DOHH2 (cell line): Measurements from ENCODE around the gene HES6.

ENCODE experiments used
- H3F3A ChIP-seq: fragments of 200-600 bp; sonication (generic), shearing (Covaris generic); 2 replicates; pipeline ENCODE4 v1.6.0; 2016; ENCODE audit warnings: antibody characterized with exemption, mild to moderate bottlenecking; ENCODE audit not compliant: control insufficient read depth, insufficient read depth
- H3K27ac ChIP-seq: fragments of 200-600 bp; sonication (generic); 2 replicates; pipeline ENCODE4 v1.5.1; 2014; ENCODE audit warnings: low read depth, mild to moderate bottlenecking, low read length, moderate library complexity
- H3K27me3 ChIP-seq: fragments of 200-600 bp; sonication (generic); 2 replicates; pipeline ENCODE4 v1.6.1; 2014; ENCODE audit warnings: mild to moderate bottlenecking, low read length, mixed read lengths; ENCODE audit not compliant: control insufficient read depth
- H3K36me3 ChIP-seq: fragments of 200-600 bp; sonication (generic); 2 replicates; pipeline ENCODE4 v1.6.1; 2014; ENCODE audit warnings: mild to moderate bottlenecking, low read length, moderate library complexity, mixed read lengths; ENCODE audit not compliant: control insufficient read depth
- H3K4me1 ChIP-seq: fragments of 200-600 bp; sonication (generic); 2 replicates; pipeline ENCODE4 v1.6.1; 2014; ENCODE audit warnings: mild to moderate bottlenecking, low read length, mixed read lengths; ENCODE audit not compliant: control insufficient read depth
- H3K4me2 ChIP-seq: fragments of 200-600 bp; sonication (generic); 2 replicates; pipeline ENCODE4 v1.6.0; 2014; ENCODE audit warnings: mild to moderate bottlenecking, low read length, moderate library complexity
- H3K4me3 ChIP-seq: fragments of 200-600 bp; sonication (generic); 2 replicates; pipeline ENCODE4 v1.5.1; 2014; ENCODE audit warnings: mild to moderate bottlenecking, low read length, mixed read lengths
- H3K79me2 ChIP-seq: fragments of 200-600 bp; sonication (generic); 2 replicates; pipeline ENCODE4 v1.6.1; 2014; ENCODE audit warnings: mild to moderate bottlenecking, low read length, mixed read lengths; ENCODE audit not compliant: control insufficient read depth
- H3K9me2 ChIP-seq: fragments of 200-600 bp; sonication (generic); replicated peaks from 2 replicates; pipeline ENCODE4 v1.6.1; 2014; ENCODE audit warnings: mild to moderate bottlenecking, low read length, mixed read lengths; ENCODE audit not compliant: control insufficient read depth
- H3K9me3 ChIP-seq: fragments of 200-600 bp; sonication (generic); 2 replicates; pipeline ENCODE4 v1.6.1; 2014; ENCODE audit warnings: antibody characterized with exemption, low read length, mixed read lengths; ENCODE audit not compliant: control insufficient read depth, insufficient read depth
- H4K20me1 ChIP-seq: fragments of 200-600 bp; sonication (generic); 2 replicates; pipeline ENCODE4 v1.6.0; 2014; ENCODE audit warnings: low read depth, mild to moderate bottlenecking, antibody characterized with exemption, low read length, moderate library complexity; ENCODE audit not compliant: control insufficient read depth, insufficient read depth
- CTCF ChIP-seq: fragments of 200-600 bp; sonication (generic); IDR thresholded peaks from one replicate; pipeline ENCODE4 v1.5.1; 2014; ENCODE audit warnings: antibody characterized with exemption, mild to moderate bottlenecking, low read depth, low read length; ENCODE audit not compliant: poor library complexity, severe bottlenecking
- EZH2phosphoT487 ChIP-seq: fragments of 200-600 bp; sonication (generic); IDR thresholded peaks from 2 replicates; pipeline ENCODE4 v1.6.1; 2017; ENCODE audit warnings: borderline replicate concordance, mild to moderate bottlenecking, antibody characterized with exemption, low read length, moderate library complexity, mixed read lengths

Gene HES6

GRCh38 chr2:238202326-238203093 lies 37.3 kb downstream of the HES6 start:
- Histone ChIP-seq H3K27ac (peak overlapping the region; percentile 45), H3K9me3 (no peaks in the 10 kb centered on the region), H3K4me3 (peak overlapping the region; percentile 86), H3K4me2 (peak overlapping the region; percentile 97), H4K20me1 (peaks cover 22% of the 10 kb centered on the region), H3F3A (no peaks in the 10 kb centered on the region), H3K4me1 (peaks cover 32% of the 10 kb centered on the region), H3K27me3 (no peaks in the 10 kb centered on the region; the same call in 1 of the 2 replicates), H3K9me2 (no peaks in the 10 kb centered on the region), H3K36me3 (peaks cover 18% of the 10 kb centered on the region), H3K79me2 (peaks cover 62% of the 10 kb centered on the region)
- TF ChIP-seq EZH2phosphoT487 (no peak), CTCF (no peak)

GRCh38 chr2:238190445-238190844 lies 49.4 kb downstream of the HES6 start:
- H3K9me2 ChIP-seq: no peaks in the 10 kb centered on the region
- no peaks in the 10 kb centered on the region for H3K4me1 ChIP-seq
- peaks cover 76% of the 10 kb centered on the region for H3K36me3 ChIP-seq
- no peak overlapping the region for H3K4me2 ChIP-seq
- H3K9me3 ChIP-seq: no peaks in the 10 kb centered on the region
- no peaks in the 10 kb centered on the region for H3K27me3 ChIP-seq
- peaks cover 14% of the 10 kb centered on the region for H3K79me2 ChIP-seq
- H3K27ac ChIP-seq: no peak overlapping the region
- H3F3A ChIP-seq: no peaks in the 10 kb centered on the region
- no peak overlapping the region for H3K4me3 ChIP-seq
- no peak for TF ChIP-seq CTCF
- TF ChIP-seq EZH2phosphoT487: no peak
- no peaks in the 10 kb centered on the region for H4K20me1 ChIP-seq
